Kidney (tissue), 14 donors: ENCODE results near the gene GTF2F2. TPM values are rescaled to one million over a fixed set of nuclear protein-coding genes. Genes with fewer than 3 reads are reported as not detected.
A peak's percentile ranks its signal among the peaks of the same experiment; 100 is the strongest.

Source experiments
- DNase-seq, 5 donors: peaks; one replicate each; pipeline ENCODE4 v3.0.0-alpha.2; 2013 to 2020
- FAIRE-seq: peaks from 2 replicates; lab custom pipeline; 2012; peaks lifted over from hg19 to GRCh38; lab: Jason Lieb, UNC
- H3K27ac ChIP-seq, 2 donors: one replicate each; pipeline ENCODE4 v1.7.0; 2013; ENCODE audit warnings: low read depth in 2 of 2, low read length in 2 of 2, inconsistent platforms in 1 of 2
- H3K27me3 ChIP-seq: one replicate; pipeline ENCODE4 v1.7.1; 2013; ENCODE audit warnings: low read length, inconsistent platforms; ENCODE audit not compliant: control insufficient read depth, insufficient read depth
- H3K36me3 ChIP-seq, 3 donors: one replicate each; pipeline versions ENCODE4 v1.7.0 to v1.7.1; 2013; ENCODE audit warnings: low read length in 3 of 3, control low read depth in 1 of 3, inconsistent platforms in 1 of 3; ENCODE audit not compliant: insufficient read depth in 3 of 3, control insufficient read depth in 2 of 3
- H3K4me1 ChIP-seq, 3 donors: one replicate each; pipeline versions ENCODE4 v1.7.0 to v1.7.1; 2013; ENCODE audit warnings: low read length in 3 of 3, inconsistent platforms in 1 of 3, low read depth in 1 of 3; ENCODE audit not compliant: control insufficient read depth in 2 of 3, insufficient read depth in 2 of 3
- H3K4me3 ChIP-seq, 3 donors: one replicate each; pipeline versions ENCODE4 v1.7.0 to v1.8.1; 2013; ENCODE audit warnings: low read length in 3 of 3, control low read depth in 1 of 3, inconsistent platforms in 1 of 3
- H3K9ac ChIP-seq, 3 donors: one replicate each; pipeline versions ENCODE4 v1.7.0 to v1.7.1; 2013; ENCODE audit warnings: low read length in 3 of 3, control low read depth in 1 of 3, inconsistent platforms in 1 of 3
- H3K9me3 ChIP-seq, 3 donors: one replicate each; pipeline versions ENCODE4 v1.7.0 to v1.7.1; 2013; ENCODE audit warnings: low read length in 3 of 3, control low read depth in 1 of 3, inconsistent platforms in 1 of 3; ENCODE audit not compliant: control insufficient read depth in 2 of 3, insufficient read depth in 1 of 3
- intact Hi-C: fragments of 100-400 bp; cut with DNase I; formaldehyde crosslinking; loops from one replicate; pipeline ENCODE4 v1.11.1; 2022
- polyA plus RNA-seq: library from polyadenylated mRNA; stranded (reverse); fragments of 350-450 nt; fragmentation: Illumina TruSeq; extraction: RNeasy Lipid Tissue Mini Kit (QIAGEN cat#74804); gene quantifications from one replicate; pipeline ENCODE4 v1.2.3, GENCODE V29; 2014; ENCODE audit warnings: low read depth, low replicate concordance; ENCODE audit not compliant: insufficient read depth
- total RNA-seq: library from RNA; stranded (reverse); fragmentation: NEBNext Ultra II Directional; extraction: Animal tissue kit (Norgen Biotek cat#: 25700); gene quantifications from one replicate; pipeline ENCODE4 v1.2.1, GENCODE V29; 2021
- TF ChIP-seq, protein P1 (sequence below): IDR thresholded peaks from 3 replicates; pipeline ENCODE4 v1.5.1; 2012; ENCODE audit warnings: mild to moderate bottlenecking, moderate library complexity, borderline replicate concordance; ENCODE audit not compliant: insufficient read depth; ENCODE audit errors: extremely low read depth
- donor health status: control.
- donor health status: control.
- donor health status: control.
- donor health status: control.
- donor health status: control.
- donor health status: DM: yes; HTN: yes; CAD: no.
- donor health status: Normal renal cell carcinoma (clear cell type).

Gene GTF2F2
- total and polyA plus RNA-seq, 2 donors from 2014 or later: 16.6 to 17.3 TPM

DNA sequence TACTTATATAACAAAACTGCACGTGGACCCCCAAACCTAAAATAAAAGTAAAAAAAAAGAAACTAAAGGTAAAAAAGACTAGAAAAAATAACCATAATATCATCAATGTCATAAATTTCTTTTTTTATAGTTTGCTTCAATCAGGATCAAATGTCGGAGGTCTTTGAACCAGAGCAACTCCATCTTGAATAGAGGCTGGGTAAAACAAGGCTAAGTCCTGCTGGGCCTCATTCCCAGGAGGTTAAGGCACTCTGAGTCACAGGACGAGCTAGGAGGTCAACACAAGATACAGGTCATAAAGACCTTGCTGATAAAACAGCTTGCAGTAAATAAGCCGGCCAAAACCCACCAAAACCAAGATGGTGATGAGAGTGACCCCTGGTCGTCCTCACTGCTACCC lies 196.7 kb downstream of the GTF2F2 start:
- no peaks in the 10 kb centered on the region for H3K27me3 ChIP-seq
- no peak for FAIRE-seq
- TF ChIP-seq, protein P1, sequence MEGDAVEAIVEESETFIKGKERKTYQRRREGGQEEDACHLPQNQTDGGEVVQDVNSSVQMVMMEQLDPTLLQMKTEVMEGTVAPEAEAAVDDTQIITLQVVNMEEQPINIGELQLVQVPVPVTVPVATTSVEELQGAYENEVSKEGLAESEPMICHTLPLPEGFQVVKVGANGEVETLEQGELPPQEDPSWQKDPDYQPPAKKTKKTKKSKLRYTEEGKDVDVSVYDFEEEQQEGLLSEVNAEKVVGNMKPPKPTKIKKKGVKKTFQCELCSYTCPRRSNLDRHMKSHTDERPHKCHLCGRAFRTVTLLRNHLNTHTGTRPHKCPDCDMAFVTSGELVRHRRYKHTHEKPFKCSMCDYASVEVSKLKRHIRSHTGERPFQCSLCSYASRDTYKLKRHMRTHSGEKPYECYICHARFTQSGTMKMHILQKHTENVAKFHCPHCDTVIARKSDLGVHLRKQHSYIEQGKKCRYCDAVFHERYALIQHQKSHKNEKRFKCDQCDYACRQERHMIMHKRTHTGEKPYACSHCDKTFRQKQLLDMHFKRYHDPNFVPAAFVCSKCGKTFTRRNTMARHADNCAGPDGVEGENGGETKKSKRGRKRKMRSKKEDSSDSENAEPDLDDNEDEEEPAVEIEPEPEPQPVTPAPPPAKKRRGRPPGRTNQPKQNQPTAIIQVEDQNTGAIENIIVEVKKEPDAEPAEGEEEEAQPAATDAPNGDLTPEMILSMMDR: no peak
- intact Hi-C loops: no loop called here
- no peak overlapping the region for H3K4me3 ChIP-seq
- H3K27ac ChIP-seq: no peak overlapping the region
- peaks cover 0 to 8% (median 2%) of the 10 kb centered on the region in 3 donors for H3K4me1 ChIP-seq
- DNase-seq: no peak
- no peak overlapping the region for H3K9ac ChIP-seq
- H3K36me3 ChIP-seq: no peaks in the 10 kb centered on the region
- H3K9me3 ChIP-seq: no peaks in the 10 kb centered on the region

DNA sequence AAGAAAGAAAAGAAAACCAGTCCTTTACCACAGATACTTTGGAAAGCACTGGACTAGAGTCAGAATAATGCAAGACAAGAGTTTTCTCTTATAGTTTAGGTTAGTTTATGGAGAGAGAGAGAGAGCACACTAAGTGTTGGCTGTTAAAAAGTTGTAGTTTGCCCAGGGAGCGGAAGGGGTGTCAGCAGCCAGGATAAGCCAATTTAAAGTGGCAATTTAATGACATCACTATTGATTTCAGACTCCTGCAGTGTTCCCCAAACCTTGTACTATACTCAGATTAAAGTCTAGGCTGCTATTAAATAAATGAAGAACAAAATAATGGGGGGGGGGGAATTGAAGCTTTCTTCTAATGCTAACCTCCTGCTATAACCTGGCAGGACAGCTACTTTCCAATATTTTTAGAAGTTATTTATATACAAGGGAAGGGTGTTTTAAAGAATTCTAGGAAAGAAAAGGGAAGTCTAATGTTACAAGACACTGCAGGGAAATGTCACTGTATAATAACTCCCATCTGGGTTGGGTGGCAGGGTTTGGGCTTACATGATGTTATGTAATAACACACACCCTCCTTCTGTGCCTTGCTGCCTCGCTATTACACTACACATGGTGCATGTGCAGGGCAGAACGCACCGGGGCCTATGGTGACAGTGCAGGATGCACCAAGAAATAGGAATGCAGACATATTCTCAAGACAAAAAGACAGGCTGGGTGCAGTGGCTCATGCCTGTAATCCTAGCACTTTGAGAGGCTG lies 200.7 kb downstream of the GTF2F2 start:
- H3K27me3 ChIP-seq: no peaks in the 10 kb centered on the region
- H3K9me3 ChIP-seq: no peaks in the 10 kb centered on the region
- no peaks in the 10 kb centered on the region for H3K4me1 ChIP-seq
- FAIRE-seq (no peak), DNase-seq (no peak)
- no peak overlapping the region for H3K27ac ChIP-seq
- TF ChIP-seq, protein P1: no peak
- H3K9ac ChIP-seq: no peak overlapping the region
- H3K36me3 ChIP-seq: no peaks in the 10 kb centered on the region
- intact Hi-C loops: no loop called here
- no peak overlapping the region for H3K4me3 ChIP-seq

DNA sequence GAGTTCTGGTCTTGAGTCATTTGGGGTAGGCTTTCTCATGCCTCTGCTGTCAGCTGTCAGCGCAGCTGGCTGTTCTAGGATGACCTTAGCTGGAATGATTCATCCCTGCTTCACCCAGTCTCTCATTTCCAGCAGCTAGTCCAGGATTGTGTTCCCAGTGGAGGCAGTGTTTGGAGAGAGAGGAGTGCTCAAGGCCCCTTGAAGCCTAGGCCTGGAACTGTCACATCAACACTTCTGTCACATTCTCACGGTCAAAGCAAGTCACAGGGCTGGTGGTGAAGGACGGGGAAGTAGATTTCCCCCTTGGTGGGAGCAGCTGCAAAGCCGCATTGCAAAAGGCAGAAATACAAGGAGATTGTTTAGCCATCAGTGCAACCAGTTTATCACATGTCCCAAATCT lies 205.5 kb downstream of the GTF2F2 start:
- Histone ChIP-seq H3K4me3 (no peak overlapping the region), H3K27me3 (no peaks in the 10 kb centered on the region), H3K9me3 (no peaks in the 10 kb centered on the region), H3K9ac (no peak overlapping the region), H3K36me3 (no peaks in the 10 kb centered on the region), H3K27ac (peak overlapping the region in 1 of 2 donors; percentile 34), H3K4me1 (peaks cover 0 to 10% (median 6%) of the 10 kb centered on the region in 3 donors)
- intact Hi-C loops: no loop called here
- peak in 1 of 5 donors; percentile 40 for DNase-seq
- TF ChIP-seq, protein P1: no peak
- FAIRE-seq: no peak
